T follicular helper cell (primary cell): ENCODE data around the gene FABP6.
"Not testable (repeated sequence)": the region's sequence is repeated elsewhere in the genome, so short reads cannot be mapped to it uniquely, and the experiment has no call there.

ENCODE experiments used
- DNase-seq: peaks from one replicate; pipeline ENCODE4 v3.0.0-alpha.2; 2020; ENCODE audit warnings: low read depth

The FABP6 gene

GRCh38 chr5:160221082-160221481, 8.2 kb upstream of the FABP6 start:
- no peak for DNase-seq

- no peak for DNase-seq
Observed at GRCh38 chr5:160227012-160227411, 2.3 kb upstream of the FABP6 start.

GRCh38 chr5:160230686-160231527, 1.6 kb downstream of the FABP6 start:
- DNase-seq: no peak

GRCh38 chr5:160231783-160232342, 2.6 kb downstream of the FABP6 start:
- DNase-seq: no peak

- no peak for DNase-seq
Observed at GRCh38 chr5:160233215-160233614, 3.9 kb downstream of the FABP6 start.

- no peak for DNase-seq
Observed at GRCh38 chr5:160235731-160236130, 6.4 kb downstream of the FABP6 start.

GRCh38 chr5:160237571-160238093, 8.3 kb downstream of the FABP6 start:
- no peak for DNase-seq

- no peak for DNase-seq
Observed at GRCh38 chr5:160240350-160240749, 11.0 kb downstream of the FABP6 start.

GRCh38 chr5:160242145-160242544, 12.8 kb downstream of the FABP6 start:
- DNase-seq: no peak

GRCh38 chr5:160245506-160246086, 16.3 kb downstream of the FABP6 start:
- no peak for DNase-seq

- not testable (repeated sequence) for DNase-seq
Observed at GRCh38 chr5:160249570-160249969, 20.3 kb downstream of the FABP6 start.

GRCh38 chr5:160250226-160250625, 20.9 kb downstream of the FABP6 start:
- no peak for DNase-seq

- DNase-seq: no peak
Observed at GRCh38 chr5:160250826-160251225, 21.5 kb downstream of the FABP6 start.

- no peak for DNase-seq
Observed at GRCh38 chr5:160251406-160252155, 22.3 kb downstream of the FABP6 start.

- no peak for DNase-seq
Observed at GRCh38 chr5:160252916-160253315, 23.6 kb downstream of the FABP6 start.

- no peak for DNase-seq
Observed at GRCh38 chr5:160253441-160253840, 24.1 kb downstream of the FABP6 start.

GRCh38 chr5:160254706-160255105, 25.4 kb downstream of the FABP6 start:
- DNase-seq: no peak

- DNase-seq: no peak
Observed at GRCh38 chr5:160259341-160259740, 30.0 kb downstream of the FABP6 start.

GRCh38 chr5:160260006-160260775, 30.9 kb downstream of the FABP6 start:
- DNase-seq: no peak

GRCh38 chr5:160260881-160261815, 31.8 kb downstream of the FABP6 start:
- DNase-seq: no peak
